ENCODE data around the gene NAV1.
"Not testable (repeated sequence)": the region's sequence is repeated elsewhere in the genome, so short reads cannot be mapped to it uniquely, and the experiment has no call there.

Gene NAV1

DNA sequence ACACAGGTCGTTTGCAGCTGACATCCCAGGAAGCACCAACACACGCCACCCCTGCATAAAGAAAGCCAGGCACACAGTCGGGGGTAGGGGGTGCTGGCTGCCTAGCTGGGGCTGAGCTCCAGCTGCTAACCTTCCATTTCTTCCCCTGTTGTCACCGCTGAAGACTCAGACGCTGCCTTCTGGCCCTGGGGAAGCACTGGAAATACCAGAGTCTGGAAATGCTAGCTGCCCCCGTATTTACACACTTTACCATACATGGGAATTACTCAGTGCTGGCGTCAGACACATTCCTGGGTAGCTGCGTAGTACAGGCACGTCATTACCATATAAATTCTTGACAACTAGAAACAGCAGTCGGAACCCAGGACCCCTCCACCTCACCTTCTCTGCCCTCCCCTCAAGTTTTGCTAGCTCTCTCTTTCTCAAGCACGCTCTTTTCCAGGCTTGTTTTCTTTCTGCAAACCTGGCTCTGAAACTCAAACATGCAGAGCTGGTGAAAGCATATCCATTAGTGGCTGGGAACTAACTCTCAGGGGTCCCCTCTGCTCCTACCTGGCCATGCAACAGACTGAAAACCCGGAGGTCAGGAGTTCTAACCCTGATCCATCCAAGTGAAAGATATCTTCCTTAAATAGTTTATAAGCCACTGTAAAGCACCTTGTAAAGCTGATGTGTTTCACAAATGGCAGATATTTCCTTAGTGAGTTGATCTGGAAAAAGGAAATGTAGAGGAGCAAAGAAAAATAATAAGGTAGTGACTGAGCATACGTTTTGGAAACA is 35.3 kb upstream of the NAV1 start:
- no peak for DNase-seq

DNA sequence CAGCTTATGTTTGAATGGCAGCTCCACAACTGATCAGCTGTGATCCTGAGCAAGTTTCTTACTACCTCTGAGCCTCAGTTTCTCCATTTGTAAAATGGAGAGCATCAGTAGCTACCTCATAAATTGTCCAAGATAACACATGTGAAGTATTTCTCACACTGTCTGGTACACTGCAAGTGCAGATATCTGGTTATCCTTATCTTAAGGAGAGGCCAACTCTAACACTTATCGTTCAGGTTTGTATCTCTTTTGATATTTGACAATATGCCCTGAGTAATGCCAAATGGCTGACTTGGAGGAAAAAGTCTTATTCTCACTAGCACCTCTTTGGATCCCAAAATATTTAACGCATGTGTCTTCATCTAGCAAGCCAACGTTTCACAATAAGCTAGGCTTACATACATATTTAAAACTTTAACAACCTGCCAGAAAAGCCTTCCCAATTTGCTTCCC is 34.7 kb upstream of the NAV1 start:
- no peak for DNase-seq

DNA sequence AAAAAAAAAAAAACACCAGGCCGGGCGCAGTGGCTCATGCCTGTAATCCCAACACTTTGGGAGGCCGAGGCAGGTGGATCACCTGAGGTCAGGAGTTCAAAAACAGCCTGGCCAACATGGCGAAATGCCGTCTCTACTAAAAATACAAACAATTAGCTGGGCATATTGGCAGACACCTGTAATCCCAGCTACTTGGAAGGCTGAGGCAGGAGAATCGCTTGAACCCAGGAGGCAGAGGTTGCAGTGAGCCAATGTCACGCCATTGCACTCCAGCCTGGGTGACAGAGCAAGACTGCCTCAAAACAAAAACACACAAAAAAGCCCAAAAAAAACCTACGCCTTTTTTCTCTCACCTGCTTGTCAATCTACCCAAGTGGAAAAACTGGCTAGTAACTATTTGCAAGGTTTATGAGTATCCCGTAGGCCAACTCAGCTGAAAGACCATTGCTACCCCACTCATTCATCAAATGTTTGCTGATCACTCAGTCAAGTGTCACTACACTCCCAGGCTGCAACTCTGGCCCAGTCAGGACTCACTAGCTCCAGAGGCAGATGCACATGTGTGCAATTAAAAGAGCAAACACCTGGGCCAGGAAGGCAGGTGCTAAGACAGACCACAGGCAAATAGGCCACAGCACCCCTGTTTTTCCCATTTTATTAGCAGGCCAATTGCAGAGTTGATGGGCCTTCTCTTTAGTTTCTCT is 34.0 kb upstream of the NAV1 start:
- no peak for DNase-seq

DNA sequence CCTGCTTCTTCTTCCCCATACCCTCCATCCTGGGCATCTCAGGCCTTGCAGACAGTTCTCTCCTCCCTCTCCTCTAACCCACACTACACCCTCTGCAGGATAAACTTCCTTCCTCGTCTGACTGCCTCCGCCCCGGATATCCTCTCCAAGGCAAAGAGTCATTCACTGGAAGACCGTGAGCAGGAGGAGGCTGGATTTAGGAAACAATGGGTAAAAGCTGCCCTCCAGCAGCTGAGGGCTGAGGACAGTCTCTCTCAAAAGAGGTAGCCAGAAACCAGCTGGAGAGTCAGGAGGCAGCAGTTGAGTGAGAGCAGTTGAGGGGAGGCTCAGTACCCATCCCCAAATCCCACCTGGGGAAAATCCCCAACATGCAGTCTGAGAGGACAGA is 33.4 kb upstream of the NAV1 start:
- no peak for DNase-seq

DNA sequence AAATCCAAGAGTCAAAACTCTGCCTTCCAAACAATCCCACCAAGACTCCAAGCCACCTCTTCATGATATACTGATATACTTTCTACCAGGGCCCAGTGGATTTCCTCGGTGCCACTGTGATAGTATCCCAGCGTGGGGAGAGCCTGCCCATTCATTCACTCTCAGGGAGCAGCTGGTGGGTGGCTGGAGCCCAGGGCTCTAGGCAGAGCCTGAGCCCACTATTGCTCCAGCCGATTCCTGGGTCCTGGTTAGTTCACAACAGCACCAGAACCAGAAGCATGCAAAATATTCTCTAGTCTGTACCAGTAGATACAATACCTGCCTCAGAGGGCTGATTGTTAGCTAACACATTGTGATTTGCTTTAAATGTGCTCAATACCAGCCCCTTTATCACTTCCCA is 32.8 kb upstream of the NAV1 start:
- DNase-seq = no peak

DNA sequence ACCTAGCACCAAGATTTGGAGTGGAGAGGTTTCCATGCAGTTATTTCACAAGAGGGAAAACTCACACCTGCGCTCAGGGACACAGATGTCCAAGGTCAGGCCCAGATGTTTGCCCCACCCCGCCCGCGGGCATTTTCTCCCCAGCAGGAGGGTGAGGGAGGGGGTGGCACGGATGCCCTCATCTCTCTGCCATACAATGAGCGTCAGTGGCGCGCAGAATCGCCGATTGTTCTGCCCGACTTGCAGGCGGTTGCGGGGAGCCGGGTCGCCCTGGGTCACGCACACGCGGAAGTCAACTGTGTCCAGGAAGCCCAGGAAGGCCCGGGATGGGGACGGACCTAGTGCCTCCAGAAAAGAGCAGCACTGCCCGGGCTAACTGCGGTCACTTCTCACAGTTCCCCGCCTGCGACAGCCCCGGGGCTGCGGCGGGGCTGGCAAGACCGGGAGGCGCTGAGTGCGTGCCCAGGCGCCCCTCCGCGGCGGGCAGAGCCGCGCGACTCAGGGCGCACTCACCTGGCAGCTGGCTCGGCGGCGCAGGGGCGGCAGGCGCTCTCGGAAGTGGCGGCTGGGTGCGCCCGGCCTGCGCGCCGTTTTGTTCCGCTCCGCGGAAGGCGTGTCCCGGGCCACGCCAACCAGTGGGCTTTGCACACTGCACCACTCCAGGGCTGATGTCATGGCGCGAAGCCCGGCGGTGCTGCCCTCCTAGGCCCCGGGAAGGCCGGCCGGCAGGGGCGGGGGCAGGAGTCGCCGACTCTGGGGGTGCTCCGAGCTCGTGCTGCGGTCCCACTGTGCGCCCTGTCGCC is 32.2 kb upstream of the NAV1 start, which contains the start of gene CSRP1:
CSRP1 (minus strand) TSS at position 567 of the 803 bp plus-strand sequence. CDS start 10,820 bp downstream, outside the sequence.
- peak; percentile 80 for DNase-seq

DNA sequence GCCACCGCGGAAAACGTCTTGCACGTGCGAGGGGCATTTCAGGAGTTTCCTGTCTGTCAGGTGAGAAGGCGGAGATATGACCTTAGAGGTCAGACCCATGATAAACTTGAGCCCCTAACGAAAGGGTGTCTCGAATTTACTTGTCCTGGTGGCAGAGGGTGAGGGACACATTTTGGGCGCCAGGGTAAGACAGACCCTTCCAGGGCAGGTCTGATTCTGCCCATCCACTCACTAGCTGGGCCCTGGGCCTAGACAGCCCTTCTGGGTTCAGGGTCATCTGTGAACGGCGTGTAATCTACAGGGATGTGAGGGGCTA is 31.6 kb upstream of the NAV1 start:
- DNase-seq = no peak

DNA sequence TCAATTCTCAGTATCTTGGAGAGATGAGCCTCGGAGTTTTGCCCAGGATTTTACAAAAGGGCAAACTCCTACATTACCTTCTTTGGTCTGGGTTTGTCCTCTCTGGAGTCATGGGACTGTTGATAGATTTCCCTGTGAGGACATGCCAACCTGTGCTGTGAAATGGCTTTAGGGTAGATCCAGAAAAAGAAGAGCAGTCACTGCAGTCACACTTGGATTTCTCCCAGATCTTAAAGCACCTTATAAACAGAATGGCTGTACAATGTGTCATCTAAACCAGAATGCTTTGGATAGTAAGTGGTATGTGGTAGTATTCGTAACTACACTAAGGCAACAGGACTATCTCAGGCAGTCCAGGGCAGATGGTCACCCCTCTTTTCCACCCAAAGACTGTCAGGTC is 30.1 kb upstream of the NAV1 start:
- DNase-seq = no peak

DNA sequence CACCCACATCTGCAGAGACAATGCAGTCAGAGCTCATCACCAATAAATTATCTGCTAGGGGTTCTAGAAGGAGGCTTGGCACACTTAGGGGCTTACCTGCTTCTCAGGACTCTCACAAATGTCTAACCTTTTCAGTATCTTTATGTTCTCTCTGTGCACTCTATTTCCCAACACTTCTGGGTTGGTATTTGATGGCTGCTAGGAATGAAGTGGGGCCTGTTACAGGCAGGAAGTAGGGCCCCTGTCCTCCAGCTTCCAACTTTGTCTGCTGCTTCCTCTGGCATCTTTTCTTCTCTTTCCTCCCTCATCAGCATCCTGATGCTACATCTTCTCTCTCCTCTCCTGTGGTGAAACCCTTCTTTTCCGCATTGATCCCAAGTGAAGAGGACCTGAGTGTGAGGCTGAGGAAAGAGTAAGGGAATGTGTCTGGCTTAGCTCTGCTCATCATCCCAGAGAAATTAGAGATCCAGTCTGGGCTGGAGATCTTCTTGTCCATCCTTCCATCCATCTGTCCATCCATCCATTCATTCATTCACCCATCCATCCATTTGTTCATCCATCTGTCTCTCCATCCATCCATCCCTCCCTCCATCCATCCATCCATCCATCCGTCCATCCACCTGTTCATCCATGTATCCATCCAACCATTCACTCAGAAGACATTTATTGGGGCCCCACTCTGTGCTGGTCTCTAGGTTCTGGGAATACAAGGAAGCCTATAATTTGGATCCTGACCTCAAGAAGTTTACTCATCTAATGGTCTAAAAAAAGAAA is 29.1 kb upstream of the NAV1 start:
- no peak for DNase-seq

DNA sequence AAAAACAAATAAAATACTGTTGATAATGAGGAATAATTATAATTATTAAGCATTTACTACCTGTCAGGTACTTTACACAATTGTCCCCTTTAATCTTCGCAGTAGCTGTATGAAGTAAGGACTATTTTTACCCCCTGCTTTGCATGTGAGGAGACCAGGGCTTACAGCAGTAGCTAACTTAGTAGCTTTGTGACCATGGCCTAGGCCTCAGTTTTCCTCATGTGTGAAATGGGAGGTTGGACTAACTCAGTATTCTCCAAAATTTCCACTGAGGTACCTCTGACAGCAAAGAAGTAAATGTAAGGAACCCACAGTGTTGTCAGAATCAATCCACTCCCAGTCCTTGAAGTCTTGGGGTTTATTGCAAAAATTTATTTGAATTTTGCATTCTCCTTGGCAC is 28.2 kb upstream of the NAV1 start:
- DNase-seq = no peak

DNA sequence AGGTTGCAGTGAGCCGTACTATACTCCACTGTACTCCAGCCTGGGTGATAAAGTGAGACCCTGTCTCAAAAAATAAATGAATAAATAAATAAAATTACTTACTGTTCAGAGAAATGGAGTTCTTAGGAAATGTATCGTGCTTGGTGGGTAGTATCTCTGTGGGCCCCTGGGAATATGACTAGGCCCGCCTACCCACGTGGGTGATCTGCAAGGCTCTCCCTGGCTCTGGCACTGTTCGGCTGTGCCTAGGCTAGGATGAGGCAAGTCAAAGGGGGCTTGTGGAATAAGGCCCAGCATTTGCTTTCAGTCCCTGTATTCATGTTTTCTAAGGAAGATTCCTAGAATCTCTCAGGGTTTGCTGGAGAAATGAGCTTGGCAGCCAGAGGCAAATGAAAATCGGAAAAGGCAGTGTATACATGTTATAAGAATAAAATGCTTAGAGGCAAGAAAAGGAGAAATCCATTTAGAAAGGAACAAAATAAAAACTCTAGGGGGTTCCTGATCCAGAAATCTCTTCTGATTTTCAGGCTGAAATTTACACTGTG is 27.5 kb upstream of the NAV1 start:
- DNase-seq = no peak

DNA sequence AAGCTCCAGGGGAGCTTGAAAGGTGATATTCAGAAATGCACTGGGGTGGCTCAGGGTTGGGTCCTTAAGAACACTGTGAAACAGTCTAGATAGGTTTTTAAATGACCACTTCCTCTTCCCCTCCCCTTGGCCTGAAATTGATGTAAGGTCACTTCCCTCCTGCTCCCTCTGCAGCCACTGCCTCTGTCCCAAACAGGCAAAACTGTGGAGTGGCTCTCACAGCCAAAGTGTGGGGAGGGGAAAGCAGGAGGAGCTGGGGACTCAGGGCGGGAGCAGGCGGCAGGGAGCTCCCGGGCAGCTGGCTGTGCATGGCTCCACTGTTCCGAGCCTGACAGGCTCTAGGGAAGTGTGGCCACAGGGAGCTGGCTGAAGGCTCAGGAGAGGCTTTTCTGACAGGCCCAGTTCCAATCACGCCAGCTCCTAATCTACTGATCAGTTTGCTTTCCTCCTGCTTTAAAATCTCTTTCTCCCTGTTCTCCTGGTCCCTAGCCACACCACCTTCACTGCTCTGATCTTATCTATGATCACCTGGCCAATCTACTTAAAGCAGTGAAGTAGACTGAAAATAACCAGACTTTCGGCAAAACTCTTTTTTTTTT is 26.9 kb upstream of the NAV1 start:
- no peak for DNase-seq

DNA sequence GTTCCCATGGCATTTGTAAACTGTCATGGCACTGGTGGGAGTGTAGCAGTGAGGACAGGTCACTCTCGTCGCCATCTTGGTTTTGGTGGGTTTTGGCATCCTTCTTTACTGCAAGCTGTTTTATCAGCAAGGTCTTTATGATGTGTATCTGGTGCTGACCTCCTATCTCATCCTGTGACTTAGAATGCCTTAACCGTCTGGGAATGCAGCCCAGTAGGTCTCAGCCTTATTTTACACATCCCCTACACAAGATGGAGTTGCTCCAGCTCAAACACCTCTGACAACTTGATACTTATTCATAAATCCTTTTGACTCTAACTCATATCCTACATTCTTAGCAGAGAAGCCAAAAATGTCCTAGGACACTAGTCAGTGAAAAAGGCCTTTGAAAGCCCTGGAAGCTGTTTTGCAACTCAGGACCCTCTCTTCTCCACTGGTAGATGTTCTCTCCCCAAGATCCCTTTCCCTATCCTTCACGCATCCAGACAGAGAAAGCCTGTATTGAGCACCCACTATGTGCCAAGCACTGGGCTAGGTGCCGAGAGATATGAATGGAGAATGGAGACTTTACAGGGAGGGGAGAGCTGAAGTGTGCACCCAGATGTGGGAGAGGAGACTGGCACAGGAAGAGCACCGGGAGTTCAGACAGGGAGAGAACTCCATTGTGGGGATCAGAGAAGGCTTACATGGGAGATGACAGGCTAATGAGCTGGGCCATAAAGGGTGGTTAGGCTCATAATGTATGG is 25.3 kb upstream of the NAV1 start:
- no peak for DNase-seq

DNA sequence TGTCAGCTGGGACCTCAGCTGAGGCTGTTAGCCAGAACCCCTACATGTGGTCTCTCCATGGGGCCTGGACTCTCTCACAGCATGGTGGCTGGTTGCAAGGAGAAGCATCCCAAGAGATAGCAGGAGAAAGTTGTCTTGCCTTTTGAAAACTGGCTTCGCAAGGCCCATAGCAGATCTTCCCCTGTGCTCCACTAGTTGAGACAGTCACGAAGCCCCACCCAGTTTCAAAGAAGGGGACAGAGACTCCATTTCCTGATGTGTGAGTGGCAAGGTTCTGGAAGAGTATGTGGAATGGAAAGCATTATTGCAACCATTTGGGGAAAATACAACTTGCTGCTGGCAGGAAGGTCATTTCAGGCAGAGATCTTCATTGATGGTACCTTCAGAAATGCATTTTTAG is 24.5 kb upstream of the NAV1 start:
- DNase-seq = peak; percentile 68

DNA sequence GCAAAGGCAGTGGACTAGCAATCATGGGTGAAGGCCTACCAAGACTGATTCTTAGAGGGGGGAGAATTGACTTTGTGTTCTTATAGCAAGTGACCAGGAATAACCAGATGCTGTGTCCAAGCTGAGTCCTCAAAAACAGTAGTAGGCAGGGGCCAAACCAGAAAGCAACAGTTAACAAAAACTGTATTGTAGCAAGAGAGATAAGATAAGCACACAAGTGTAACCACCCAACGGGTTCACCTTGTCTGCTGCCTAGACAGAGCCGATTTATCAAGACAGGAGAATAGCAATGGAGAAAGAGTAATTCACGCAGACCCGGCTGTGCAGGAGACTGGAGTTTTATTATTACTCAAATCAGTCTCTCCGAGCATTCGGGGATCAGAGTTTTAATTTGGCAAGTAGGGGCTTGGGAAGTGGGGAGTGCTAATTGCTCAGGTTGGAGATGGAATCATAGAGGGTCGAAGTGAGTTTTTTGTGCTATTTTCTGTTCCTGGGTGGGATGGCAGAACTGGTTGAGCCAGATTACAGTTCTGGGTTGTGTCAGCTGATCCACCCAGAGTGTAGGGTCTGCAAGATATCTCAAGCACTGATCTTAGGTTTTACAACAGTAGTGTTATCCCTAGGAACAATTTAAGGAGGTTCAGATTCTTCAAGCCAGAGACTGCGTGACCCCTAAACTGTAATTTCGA is 23.7 kb upstream of the NAV1 start:
- peak; percentile 82 for DNase-seq

DNA sequence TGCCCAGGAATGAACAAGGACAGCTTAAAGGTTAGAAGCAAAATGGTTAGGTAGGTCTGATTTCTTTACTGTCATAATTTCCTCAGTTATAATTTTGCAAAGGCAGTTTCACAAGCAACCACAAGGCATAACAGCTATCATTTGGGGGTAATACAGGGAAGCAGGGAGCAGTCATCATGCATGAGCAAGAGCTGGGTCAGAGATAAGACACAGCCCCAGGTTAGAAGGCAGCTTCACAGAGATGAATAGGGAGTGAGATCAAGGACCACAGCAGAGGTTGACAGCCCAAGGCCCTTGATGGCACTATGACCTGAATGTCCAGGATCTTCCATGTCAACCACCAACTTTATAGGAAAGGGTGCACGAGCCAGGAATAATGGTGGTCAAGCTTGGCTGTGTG is 23.0 kb upstream of the NAV1 start:
- peak; percentile 82 for DNase-seq

DNA sequence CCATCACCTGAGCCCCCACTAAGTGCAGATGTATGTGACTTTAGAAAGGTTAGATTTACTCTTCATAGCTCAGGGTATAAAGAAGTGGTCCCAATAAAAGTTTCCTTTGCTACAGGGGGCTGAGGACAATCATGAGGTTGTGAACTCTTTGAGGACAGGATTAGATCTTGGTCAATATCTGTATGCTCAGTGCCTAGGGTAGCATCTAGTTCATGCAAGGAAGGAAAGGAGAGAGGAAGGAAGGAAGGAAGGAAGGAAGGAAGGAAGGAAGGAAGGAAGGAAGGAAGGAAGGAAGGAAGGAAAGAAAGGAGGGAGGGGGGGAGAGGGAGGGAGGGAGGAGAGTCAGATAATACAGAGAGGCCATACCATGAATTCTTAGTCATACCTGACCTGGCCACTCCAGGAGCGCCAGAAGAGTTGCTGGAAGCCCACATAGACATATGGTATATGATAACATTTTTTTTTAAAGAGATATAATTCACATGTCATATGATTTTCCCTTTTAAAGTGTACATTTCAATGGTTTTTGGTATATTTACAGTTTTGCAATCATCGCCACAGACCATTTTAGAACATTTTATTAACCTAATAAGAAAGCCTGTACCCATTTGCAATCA is 22.3 kb upstream of the NAV1 start:
- peak; percentile 61 for DNase-seq

DNA sequence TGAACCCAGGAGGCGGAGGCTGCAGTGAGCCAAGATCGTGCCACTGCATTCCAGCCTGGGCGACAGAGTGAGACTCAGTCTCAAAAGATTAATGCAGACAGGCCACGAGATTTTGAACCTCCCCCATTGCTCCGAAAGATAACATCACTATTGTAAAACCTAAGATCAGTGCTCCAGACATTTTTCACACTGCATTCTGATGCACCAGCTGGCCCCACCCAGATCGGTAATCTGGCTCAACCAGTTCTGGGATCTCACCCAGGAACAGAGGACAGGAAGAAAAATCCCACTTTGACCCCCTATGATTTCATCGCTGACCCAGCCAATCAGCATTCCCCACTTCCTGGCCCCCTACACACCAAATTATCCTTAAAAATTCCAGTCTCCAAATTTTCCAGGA is 21.3 kb upstream of the NAV1 start:
- no peak for DNase-seq

DNA sequence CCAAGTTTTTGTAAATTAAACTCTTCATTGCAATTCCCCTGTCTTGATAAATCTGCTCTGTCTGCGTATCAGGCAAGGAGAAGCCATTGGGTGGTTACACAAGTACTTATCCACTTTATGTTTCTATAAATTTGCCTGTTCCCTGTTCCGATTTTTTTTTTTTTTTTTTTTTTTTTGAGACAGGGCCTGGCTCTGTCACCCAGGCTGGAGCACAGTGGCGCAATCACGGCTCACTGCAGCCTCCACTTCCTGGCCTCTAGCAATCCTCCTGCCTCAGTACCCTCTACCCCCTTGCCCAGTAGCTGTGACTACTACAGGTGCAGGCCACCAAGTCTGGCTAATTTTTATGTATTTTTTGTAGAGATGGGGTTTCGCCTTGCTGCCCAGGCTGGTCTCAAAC is 20.9 kb upstream of the NAV1 start:
- no peak for DNase-seq

DNA sequence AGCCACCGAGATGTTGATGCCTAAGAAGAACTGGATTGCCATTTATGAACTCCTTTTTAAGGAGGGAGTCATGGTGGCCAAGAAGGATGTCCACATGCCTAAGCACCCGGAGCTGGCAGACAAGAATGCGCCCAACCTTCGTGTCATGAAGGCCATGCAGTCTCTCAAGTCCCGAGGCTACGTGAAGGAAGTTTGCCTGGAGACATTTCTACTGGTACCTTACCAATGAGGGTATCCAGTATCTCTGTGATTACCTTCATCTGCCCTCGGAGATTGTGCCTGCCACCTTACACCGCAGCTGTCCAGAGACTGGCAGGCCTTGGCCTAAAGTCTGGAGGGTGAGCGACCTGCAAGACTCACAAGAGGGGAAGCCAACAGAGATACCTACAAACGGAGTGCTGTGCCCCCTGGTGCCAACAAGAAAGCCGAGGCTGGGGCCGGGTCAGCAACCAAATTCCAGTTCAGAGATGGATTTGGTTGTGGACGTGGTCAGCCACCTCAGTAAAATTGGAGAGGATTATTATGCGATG is 18.8 kb upstream of the NAV1 start:
- DNase-seq = not testable (repeated sequence)
